Fibroblast of skin of back (primary cell): ENCODE results near the gene MINPP1.
A peak's percentile ranks its signal among the peaks of the same experiment; 100 is the strongest.

Experiments
- DNase-seq: peaks from one replicate; pipeline ENCODE4 v3.0.0-alpha.2; 2013

MINPP1 gene

GRCh38 chr10:87523731-87524130 lies 19.0 kb downstream of the MINPP1 start:
- peak; percentile 45 for DNase-seq

GRCh38 chr10:87524296-87524695 lies 19.6 kb downstream of the MINPP1 start:
- no peak for DNase-seq

GRCh38 chr10:87531908-87532622 lies 27.4 kb downstream of the MINPP1 start:
- DNase-seq = no peak

GRCh38 chr10:87532696-87533095 lies 28.0 kb downstream of the MINPP1 start:
- DNase-seq = no peak

- no peak for DNase-seq
These were observed 29.6 kb downstream of the MINPP1 start for GRCh38 chr10:87534173-87534858.

- DNase-seq = peak; percentile 27
These were observed 33.7 kb downstream of the MINPP1 start for GRCh38 chr10:87538092-87539015.

GRCh38 chr10:87541114-87541513 lies 36.4 kb downstream of the MINPP1 start:
- DNase-seq = peak; percentile 47

- peak; percentile 38 for DNase-seq
These were observed 40.0 kb downstream of the MINPP1 start for GRCh38 chr10:87544721-87545120.

GRCh38 chr10:87545783-87546182 lies 41.1 kb downstream of the MINPP1 start:
- no peak for DNase-seq

GRCh38 chr10:87546210-87546609 lies 41.5 kb downstream of the MINPP1 start:
- DNase-seq = no peak

GRCh38 chr10:87546971-87547413 lies 42.3 kb downstream of the MINPP1 start:
- no peak for DNase-seq

GRCh38 chr10:87547734-87548311 lies 43.1 kb downstream of the MINPP1 start:
- DNase-seq = peak; percentile 72

- no peak for DNase-seq
These were observed 46.0 kb downstream of the MINPP1 start for GRCh38 chr10:87550741-87551140.

- DNase-seq = no peak
These were observed 46.6 kb downstream of the MINPP1 start for GRCh38 chr10:87551326-87551725.

- no peak for DNase-seq
These were observed 47.7 kb downstream of the MINPP1 start for GRCh38 chr10:87552248-87552929.

- no peak for DNase-seq
These were observed 52.7 kb downstream of the MINPP1 start for GRCh38 chr10:87557409-87557808.

GRCh38 chr10:87558333-87558732 lies 53.6 kb downstream of the MINPP1 start:
- DNase-seq = no peak

- no peak for DNase-seq
These were observed 54.7 kb downstream of the MINPP1 start for GRCh38 chr10:87559392-87559791.

- no peak for DNase-seq
These were observed 55.9 kb downstream of the MINPP1 start for GRCh38 chr10:87560495-87561129.

GRCh38 chr10:87562750-87563149 lies 58.1 kb downstream of the MINPP1 start:
- no peak for DNase-seq

GRCh38 chr10:87565010-87565409 lies 60.3 kb downstream of the MINPP1 start:
- DNase-seq = no peak

GRCh38 chr10:87575851-87576250 lies 71.2 kb downstream of the MINPP1 start:
- peak; percentile 21 for DNase-seq
